Muscle layer of colon (tissue), 2 donors: ENCODE data around the gene SMARCAL1.
"Not testable (repeated sequence)": the region's sequence is repeated elsewhere in the genome, so short reads cannot be mapped to it uniquely, and the experiment has no call there.

Source experiments
- H3K27ac ChIP-seq: one replicate; pipeline ENCODE4 v1.7.0; 2013; ENCODE audit warnings: low read depth, mild to moderate bottlenecking, low read length, moderate library complexity
- H3K27me3 ChIP-seq, 2 donors: one replicate each; pipeline ENCODE4 v1.7.0; 2013; ENCODE audit warnings: low read length in 2 of 2, mild to moderate bottlenecking in 2 of 2; ENCODE audit not compliant: insufficient read depth in 2 of 2, control insufficient read depth in 1 of 2
- H3K36me3 ChIP-seq: one replicate; pipeline ENCODE4 v1.7.0; 2013; ENCODE audit warnings: mild to moderate bottlenecking, low read length; ENCODE audit not compliant: insufficient read depth
- H3K4me1 ChIP-seq: one replicate; pipeline ENCODE4 v1.7.0; 2013; ENCODE audit warnings: mild to moderate bottlenecking, low read length; ENCODE audit not compliant: insufficient read depth
- H3K4me3 ChIP-seq, 2 donors: one replicate each; pipeline ENCODE4 v1.7.0; 2013; ENCODE audit warnings: low read length in 2 of 2, low read depth in 1 of 2, mild to moderate bottlenecking in 1 of 2, moderate library complexity in 1 of 2
- H3K9ac ChIP-seq: one replicate; pipeline ENCODE4 v1.7.0; 2013; ENCODE audit warnings: low read length
- H3K9me3 ChIP-seq: one replicate; pipeline ENCODE4 v1.7.0; 2013; ENCODE audit warnings: mild to moderate bottlenecking, low read length
- donor health status: abdominal sarcoma.
- donor health status: Adenocarcinoma of cecum.

SMARCAL1 gene

GRCh38 chr2:216507220-216508160, 95.2 kb downstream of the SMARCAL1 start:
- H3K27ac ChIP-seq: no peak overlapping the region
- no peaks in the 10 kb centered on the region for H3K4me1 ChIP-seq
- no peaks in the 10 kb centered on the region for H3K27me3 ChIP-seq
- H3K4me3 ChIP-seq: no peak overlapping the region
- H3K36me3 ChIP-seq: peaks cover 10% of the 10 kb centered on the region
- H3K9ac ChIP-seq: no peak overlapping the region
- H3K9me3 ChIP-seq: no peaks in the 10 kb centered on the region

GRCh38 chr2:216508229-216508628, 95.9 kb downstream of the SMARCAL1 start:
- no peak overlapping the region for H3K9ac ChIP-seq
- no peaks in the 10 kb centered on the region for H3K4me1 ChIP-seq
- no peaks in the 10 kb centered on the region for H3K27me3 ChIP-seq
- H3K27ac ChIP-seq: no peak overlapping the region
- H3K9me3 ChIP-seq: no peaks in the 10 kb centered on the region
- H3K4me3 ChIP-seq: no peak overlapping the region
- H3K36me3 ChIP-seq: peaks cover 4% of the 10 kb centered on the region

GRCh38 chr2:216516730-216517350, 104.6 kb downstream of the SMARCAL1 start:
- no peaks in the 10 kb centered on the region for H3K4me1 ChIP-seq
- no peak overlapping the region for H3K27ac ChIP-seq
- no peaks in the 10 kb centered on the region for H3K36me3 ChIP-seq
- no peaks in the 10 kb centered on the region for H3K9me3 ChIP-seq
- no peaks in the 10 kb centered on the region for H3K27me3 ChIP-seq
- no peak overlapping the region for H3K9ac ChIP-seq
- no peak overlapping the region for H3K4me3 ChIP-seq

- H3K36me3 ChIP-seq: no peaks in the 10 kb centered on the region
- H3K27me3 ChIP-seq: no peaks in the 10 kb centered on the region
- H3K9me3 ChIP-seq: no peaks in the 10 kb centered on the region
- no peaks in the 10 kb centered on the region for H3K4me1 ChIP-seq
- H3K27ac ChIP-seq: no peak overlapping the region
- no peak overlapping the region for H3K4me3 ChIP-seq
- H3K9ac ChIP-seq: no peak overlapping the region
Observed at GRCh38 chr2:216517447-216518225, 105.4 kb downstream of the SMARCAL1 start.

GRCh38 chr2:216518566-216519119, 106.4 kb downstream of the SMARCAL1 start:
- not testable (repeated sequence) for H3K36me3 ChIP-seq, H3K4me3 ChIP-seq, H3K9ac ChIP-seq, H3K27ac ChIP-seq, H3K27me3 ChIP-seq, H3K9me3 ChIP-seq, H3K4me1 ChIP-seq

- Histone ChIP-seq H3K4me1 (no peaks in the 10 kb centered on the region), H3K27me3 (no peaks in the 10 kb centered on the region), H3K9me3 (no peaks in the 10 kb centered on the region), H3K27ac (no peak overlapping the region), H3K4me3 (no peak overlapping the region), H3K36me3 (no peaks in the 10 kb centered on the region), H3K9ac (no peak overlapping the region)
Observed at GRCh38 chr2:216519154-216519762, 107.0 kb downstream of the SMARCAL1 start.

GRCh38 chr2:216520112-216520511, 107.8 kb downstream of the SMARCAL1 start:
- no peaks in the 10 kb centered on the region for H3K4me1 ChIP-seq
- no peaks in the 10 kb centered on the region for H3K27me3 ChIP-seq
- H3K9me3 ChIP-seq: no peaks in the 10 kb centered on the region
- H3K27ac ChIP-seq: no peak overlapping the region
- no peak overlapping the region for H3K9ac ChIP-seq
- H3K36me3 ChIP-seq: no peaks in the 10 kb centered on the region
- no peak overlapping the region for H3K4me3 ChIP-seq

- Histone ChIP-seq H3K9me3 (no peaks in the 10 kb centered on the region), H3K36me3 (no peaks in the 10 kb centered on the region), H3K9ac (no peak overlapping the region), H3K27ac (no peak overlapping the region), H3K27me3 (no peaks in the 10 kb centered on the region), H3K4me1 (no peaks in the 10 kb centered on the region), H3K4me3 (no peak overlapping the region)
Observed at GRCh38 chr2:216522892-216523502, 110.7 kb downstream of the SMARCAL1 start.

GRCh38 chr2:216525972-216526371, 113.7 kb downstream of the SMARCAL1 start:
- no peak overlapping the region for H3K4me3 ChIP-seq
- H3K9me3 ChIP-seq: no peaks in the 10 kb centered on the region
- H3K9ac ChIP-seq: no peak overlapping the region
- no peaks in the 10 kb centered on the region for H3K27me3 ChIP-seq
- no peaks in the 10 kb centered on the region for H3K4me1 ChIP-seq
- H3K27ac ChIP-seq: no peak overlapping the region
- H3K36me3 ChIP-seq: no peaks in the 10 kb centered on the region

- H3K27ac ChIP-seq: no peak overlapping the region
- no peaks in the 10 kb centered on the region for H3K36me3 ChIP-seq
- H3K9me3 ChIP-seq: no peaks in the 10 kb centered on the region
- no peaks in the 10 kb centered on the region for H3K4me1 ChIP-seq
- no peak overlapping the region for H3K4me3 ChIP-seq
- no peaks in the 10 kb centered on the region for H3K27me3 ChIP-seq
- no peak overlapping the region for H3K9ac ChIP-seq
Observed at GRCh38 chr2:216526939-216527338, 114.7 kb downstream of the SMARCAL1 start.
